ENCODE results near the gene MKRN2OS. TPM values are rescaled to one million over a fixed set of nuclear protein-coding genes. Genes with fewer than 3 reads are reported as not detected.

MKRN2OS gene
- total and polyA plus RNA-seq, 2 donors (not counting 1 experiment from before 2014, with no cell fraction given): not detected

- DNase-seq (ENCODE audit: low read depth in 2 of 2): peak; percentile 99
- H4K20me1 ChIP-seq (ENCODE audit: control insufficient read depth, extremely low read depth, insufficient read depth, low read length): no peaks in the 10 kb centered on the region
- H3K4me3 ChIP-seq (replicated peaks in 1 of 4; ENCODE audit: control extremely low read depth in 1 of 4, insufficient read depth in 1 of 4, low read depth in 3 of 4, low read length in 4 of 4): peak overlapping the region; percentile 13 to 35 (median 24)
- H2AFZ ChIP-seq (ENCODE audit: low read length): peak overlapping the region; percentile 13
- TF ChIP-seq EZH2 (IDR thresholded peaks at IDR 0.05; ENCODE audit: low read length, missing control alignments): no peak
- TF ChIP-seq, protein P1, sequence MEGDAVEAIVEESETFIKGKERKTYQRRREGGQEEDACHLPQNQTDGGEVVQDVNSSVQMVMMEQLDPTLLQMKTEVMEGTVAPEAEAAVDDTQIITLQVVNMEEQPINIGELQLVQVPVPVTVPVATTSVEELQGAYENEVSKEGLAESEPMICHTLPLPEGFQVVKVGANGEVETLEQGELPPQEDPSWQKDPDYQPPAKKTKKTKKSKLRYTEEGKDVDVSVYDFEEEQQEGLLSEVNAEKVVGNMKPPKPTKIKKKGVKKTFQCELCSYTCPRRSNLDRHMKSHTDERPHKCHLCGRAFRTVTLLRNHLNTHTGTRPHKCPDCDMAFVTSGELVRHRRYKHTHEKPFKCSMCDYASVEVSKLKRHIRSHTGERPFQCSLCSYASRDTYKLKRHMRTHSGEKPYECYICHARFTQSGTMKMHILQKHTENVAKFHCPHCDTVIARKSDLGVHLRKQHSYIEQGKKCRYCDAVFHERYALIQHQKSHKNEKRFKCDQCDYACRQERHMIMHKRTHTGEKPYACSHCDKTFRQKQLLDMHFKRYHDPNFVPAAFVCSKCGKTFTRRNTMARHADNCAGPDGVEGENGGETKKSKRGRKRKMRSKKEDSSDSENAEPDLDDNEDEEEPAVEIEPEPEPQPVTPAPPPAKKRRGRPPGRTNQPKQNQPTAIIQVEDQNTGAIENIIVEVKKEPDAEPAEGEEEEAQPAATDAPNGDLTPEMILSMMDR (conservative IDR thresholded peaks at IDR 0.05 in 1 of 2, IDR thresholded peaks at IDR 0.05 in 1 of 2; ENCODE audit: low read depth in 1 of 2, low read length in 2 of 2): no peak
- peak overlapping the region; percentile 83 for H3K27ac ChIP-seq (ENCODE audit: insufficient read depth, low read length)
- peaks cover 2% of the 10 kb centered on the region for H3K36me3 ChIP-seq (ENCODE audit: control insufficient read depth, insufficient read depth, low read length)
- H3K79me2 ChIP-seq (ENCODE audit: control insufficient read depth, insufficient read depth, low read length): no peaks in the 10 kb centered on the region
- no peaks in the 10 kb centered on the region for H3K9me3 ChIP-seq (ENCODE audit: control insufficient read depth, insufficient read depth, low read depth, low read length)
- peak overlapping the region; percentile 86 for H3K4me2 ChIP-seq (ENCODE audit: extremely low read depth, insufficient read depth, low read length)
- H3K27me3 ChIP-seq (ENCODE audit: control insufficient read depth, insufficient read depth, low read length): no peaks in the 10 kb centered on the region
- no peak overlapping the region for H3K9ac ChIP-seq (ENCODE audit: insufficient read depth, low read length)
- H3K4me1 ChIP-seq (ENCODE audit: control insufficient read depth, extremely low read depth, insufficient read depth, low read length): peaks cover 14% of the 10 kb centered on the region
These were observed 37.0 kb downstream of the MKRN2OS start for GRCh38 chr3:12508291-12508700.

DNA sequence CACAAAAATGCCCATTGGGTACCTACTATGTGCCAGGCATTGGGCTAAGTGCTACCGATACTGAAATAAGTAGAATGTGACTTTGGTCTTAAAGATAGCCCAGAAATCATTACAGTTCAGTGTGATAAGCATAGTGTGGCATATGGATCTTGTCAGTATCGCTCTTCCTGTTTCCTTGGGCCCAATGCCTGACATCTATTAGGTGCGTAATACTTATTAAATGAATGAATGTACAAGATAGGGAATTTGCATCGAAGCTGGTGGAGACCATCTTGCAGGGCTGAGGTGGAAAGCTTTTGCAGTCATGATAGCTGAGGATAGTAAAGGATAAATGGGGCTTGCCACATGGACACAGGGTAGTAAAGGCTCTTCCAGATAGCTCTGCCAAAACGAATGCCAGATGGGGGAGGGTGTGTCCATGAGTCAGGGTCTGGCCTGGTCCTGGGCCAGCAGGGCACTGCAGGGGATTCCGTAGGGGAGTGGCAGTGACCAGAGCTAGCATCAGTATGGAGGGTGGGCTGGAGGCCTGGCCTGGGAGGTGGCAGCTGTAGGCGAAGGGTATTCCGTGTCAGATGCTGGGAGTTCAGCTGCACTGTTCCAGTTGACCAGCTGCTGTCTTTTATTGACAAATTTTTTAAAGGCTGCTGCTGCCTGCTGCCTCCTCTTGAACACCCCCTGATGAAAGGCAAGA is 37.6 kb downstream of the MKRN2OS start:
- Histone ChIP-seq H3K36me3 (ENCODE audit: control insufficient read depth, insufficient read depth, low read length) (peaks cover 2% of the 10 kb centered on the region), H3K27me3 (ENCODE audit: control insufficient read depth, insufficient read depth, low read length) (no peaks in the 10 kb centered on the region), H3K4me2 (ENCODE audit: extremely low read depth, insufficient read depth, low read length) (peak overlapping the region; percentile 86), H3K4me1 (ENCODE audit: control insufficient read depth, extremely low read depth, insufficient read depth, low read length) (peaks cover 14% of the 10 kb centered on the region), H3K4me3 (replicated peaks in 1 of 4; ENCODE audit: control extremely low read depth in 1 of 4, insufficient read depth in 1 of 4, low read depth in 3 of 4, low read length in 4 of 4) (peak overlapping the region; percentile 21 to 35 (median 25)), H3K27ac (ENCODE audit: insufficient read depth, low read length) (peak overlapping the region; percentile 83), H3K79me2 (ENCODE audit: control insufficient read depth, insufficient read depth, low read length) (no peaks in the 10 kb centered on the region), H2AFZ (ENCODE audit: low read length) (peak overlapping the region; percentile 13), H3K9ac (ENCODE audit: insufficient read depth, low read length) (peak overlapping the region; percentile 27), H3K9me3 (ENCODE audit: control insufficient read depth, insufficient read depth, low read depth, low read length) (no peaks in the 10 kb centered on the region), H4K20me1 (ENCODE audit: control insufficient read depth, extremely low read depth, insufficient read depth, low read length) (no peaks in the 10 kb centered on the region)
- no peak for TF ChIP-seq EZH2 (IDR thresholded peaks at IDR 0.05; ENCODE audit: low read length, missing control alignments)
- TF ChIP-seq, protein P1 (conservative IDR thresholded peaks at IDR 0.05 in 1 of 2, IDR thresholded peaks at IDR 0.05 in 1 of 2; ENCODE audit: low read depth in 1 of 2, low read length in 2 of 2): no peak
- DNase-seq (ENCODE audit: low read depth in 2 of 2): peak; percentile 73 to 90

DNA sequence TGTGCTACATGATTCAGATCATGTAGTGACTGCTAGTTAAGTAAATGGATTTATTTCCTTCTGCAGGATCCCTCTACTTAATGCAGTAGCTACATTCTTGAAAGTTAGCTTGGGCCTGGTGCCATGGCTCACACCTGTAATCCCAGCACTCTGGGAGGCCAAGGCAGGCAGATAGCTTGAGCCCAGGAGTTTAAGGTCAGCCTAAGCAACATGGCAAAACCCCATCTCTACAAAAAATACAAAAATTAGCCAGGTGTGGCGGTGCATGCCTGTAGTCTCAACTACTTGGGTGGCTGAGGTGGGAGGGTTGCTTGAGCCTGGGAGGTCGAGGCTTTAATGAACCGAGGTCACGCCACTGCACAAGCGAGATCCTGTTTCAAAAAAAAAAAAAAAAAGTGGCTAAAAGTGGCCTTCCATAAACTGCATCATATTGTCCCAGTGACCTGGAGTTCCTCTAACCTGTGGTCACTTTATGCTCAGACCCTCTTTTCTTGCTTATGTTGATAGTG is 39.0 kb downstream of the MKRN2OS start:
- no peaks in the 10 kb centered on the region for H4K20me1 ChIP-seq (ENCODE audit: control insufficient read depth, extremely low read depth, insufficient read depth, low read length)
- H3K36me3 ChIP-seq (ENCODE audit: control insufficient read depth, insufficient read depth, low read length): peaks cover 2% of the 10 kb centered on the region
- TF ChIP-seq, protein P1 (conservative IDR thresholded peaks at IDR 0.05 in 1 of 2, IDR thresholded peaks at IDR 0.05 in 1 of 2; ENCODE audit: low read depth in 1 of 2, low read length in 2 of 2): no peak
- no peak for TF ChIP-seq EZH2 (IDR thresholded peaks at IDR 0.05; ENCODE audit: low read length, missing control alignments)
- peaks cover 14% of the 10 kb centered on the region for H3K4me1 ChIP-seq (ENCODE audit: control insufficient read depth, extremely low read depth, insufficient read depth, low read length)
- H3K27me3 ChIP-seq (ENCODE audit: control insufficient read depth, insufficient read depth, low read length): no peaks in the 10 kb centered on the region
- H3K4me3 ChIP-seq (replicated peaks in 1 of 4; ENCODE audit: control extremely low read depth in 1 of 4, insufficient read depth in 1 of 4, low read depth in 3 of 4, low read length in 4 of 4): no peak overlapping the region
- no peak for DNase-seq (ENCODE audit: low read depth in 2 of 2)
- H3K9me3 ChIP-seq (ENCODE audit: control insufficient read depth, insufficient read depth, low read depth, low read length): no peaks in the 10 kb centered on the region
- no peak overlapping the region for H2AFZ ChIP-seq (ENCODE audit: low read length)
- H3K79me2 ChIP-seq (ENCODE audit: control insufficient read depth, insufficient read depth, low read length): no peaks in the 10 kb centered on the region
- H3K4me2 ChIP-seq (ENCODE audit: extremely low read depth, insufficient read depth, low read length): no peak overlapping the region
- H3K9ac ChIP-seq (ENCODE audit: insufficient read depth, low read length): no peak overlapping the region
- H3K27ac ChIP-seq (ENCODE audit: insufficient read depth, low read length): no peak overlapping the region
